Fibroblast of peridontal ligament (primary cell): Measurements from ENCODE around the gene TRIM9.

Experiments used
- DNase-seq: peaks from one replicate; pipeline ENCODE4 v3.0.0-alpha.2; 2010; ENCODE audit errors: extremely low read depth

The TRIM9 gene

DNA sequence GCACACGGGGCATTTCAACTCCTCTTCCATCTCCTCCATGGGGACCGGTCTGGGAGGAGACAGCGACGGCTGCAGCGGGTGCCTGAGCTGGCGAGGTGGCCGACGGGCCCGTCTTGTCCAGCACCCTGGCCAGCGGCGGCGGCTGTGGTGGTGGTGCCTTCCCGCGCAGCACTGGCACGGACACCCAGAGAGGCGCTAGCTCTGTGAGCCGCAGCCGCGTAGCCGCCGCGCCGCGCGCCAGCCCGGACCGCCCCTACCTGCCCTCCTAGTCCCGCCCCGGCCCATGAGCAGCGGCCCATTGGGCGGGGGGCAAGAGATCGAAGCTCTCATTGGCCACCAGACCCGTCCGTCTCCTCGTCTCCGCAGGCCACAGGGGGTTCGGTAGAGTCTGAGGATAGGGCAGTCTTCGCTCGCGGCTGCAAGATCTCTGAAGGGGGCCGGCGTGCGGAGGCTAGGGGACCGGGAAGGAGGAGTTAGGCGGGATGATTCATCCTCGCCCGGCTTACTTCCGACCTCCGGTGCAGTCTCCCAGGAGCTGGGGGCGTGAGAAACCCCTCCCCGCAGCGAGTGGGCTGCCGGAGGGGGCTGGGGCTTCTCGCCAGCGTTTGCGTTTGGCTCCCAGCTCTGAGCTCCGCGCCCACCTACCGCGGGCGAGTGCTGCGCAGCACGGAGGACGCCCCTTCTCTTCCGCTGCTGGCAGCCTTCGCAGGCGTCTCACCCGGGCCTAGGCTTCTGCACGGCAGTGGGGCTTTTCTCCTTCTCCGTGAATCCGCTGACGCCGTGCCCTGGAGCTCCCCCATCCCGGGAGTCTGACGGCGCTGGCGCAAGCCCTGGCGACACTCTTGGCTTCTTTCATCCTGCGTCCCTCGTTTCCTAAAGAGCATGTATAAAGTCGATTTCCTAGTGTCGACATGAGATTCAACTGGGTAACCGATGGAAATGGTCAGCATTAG lies at the start of gene TRIM9:
TRIM9 (minus strand) TSS at position 205 of the 953 bp plus-strand sequence; CDS start at position 39, 166 bp downstream.
- peak; percentile 75 for DNase-seq

DNA sequence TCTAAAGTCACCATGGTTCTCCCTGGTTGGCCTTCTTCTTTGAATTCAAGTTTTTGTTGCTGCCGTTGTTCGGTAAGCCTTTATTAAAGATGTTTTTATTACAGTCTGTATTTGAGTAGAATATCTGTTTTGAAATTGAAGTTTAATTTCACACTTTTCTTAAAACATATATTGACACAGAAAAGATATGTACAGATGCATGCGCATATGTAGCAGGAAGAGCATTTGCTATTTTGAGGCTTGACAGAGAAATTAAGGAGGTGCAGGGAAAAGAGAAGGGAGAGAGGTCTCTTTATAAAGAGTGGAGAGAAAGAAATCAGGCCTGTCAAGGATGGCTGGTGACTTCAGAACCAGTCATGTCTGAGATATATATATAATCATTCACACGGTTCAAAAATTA lies 46.0 kb upstream of the TRIM9 start:
- DNase-seq: no peak

DNA sequence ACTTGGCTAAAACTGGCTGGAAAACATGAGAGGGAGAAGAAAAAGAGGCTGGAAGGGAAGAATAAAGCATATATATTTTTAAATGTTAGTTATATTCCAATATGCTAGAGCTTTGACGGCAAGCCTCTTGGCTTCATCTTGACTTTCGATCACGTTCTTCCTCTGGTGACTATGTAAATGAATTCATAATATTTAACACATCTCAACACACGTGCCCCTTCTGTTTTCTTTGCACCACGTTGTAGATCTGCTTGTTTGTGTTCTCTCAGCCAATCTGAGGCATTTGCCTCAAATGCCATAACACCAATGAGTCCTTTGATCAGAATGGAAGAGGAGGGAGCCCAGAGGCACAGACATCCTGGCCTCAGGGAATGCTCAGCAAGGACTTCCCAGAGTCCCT lies 45.4 kb upstream of the TRIM9 start:
- no peak for DNase-seq

DNA sequence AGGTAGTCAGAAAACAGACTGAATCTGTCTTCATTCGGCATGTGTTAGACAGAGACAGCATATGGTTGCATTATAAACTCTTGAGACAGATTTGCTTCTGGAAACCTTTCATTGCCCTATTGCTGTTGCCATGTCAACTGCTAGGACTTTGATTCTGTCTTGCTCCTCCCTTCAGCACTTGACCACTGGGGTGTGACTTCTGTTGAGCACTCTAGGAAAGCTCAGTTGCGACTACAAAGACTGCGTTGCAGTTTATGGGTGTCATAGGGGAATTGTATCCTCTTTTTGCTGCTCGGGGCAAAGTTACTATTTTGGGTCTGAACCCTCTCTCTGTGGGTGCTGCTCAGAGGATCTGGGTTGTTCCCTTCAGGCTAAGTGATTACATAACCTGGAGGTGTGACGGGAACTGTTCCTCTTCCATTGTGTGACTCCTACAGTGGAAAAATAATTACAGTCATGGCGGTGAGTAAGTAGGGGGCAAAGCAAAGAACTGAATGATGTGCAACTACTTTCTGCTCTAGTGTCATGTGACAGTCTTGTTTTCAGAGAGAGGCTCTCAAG lies 44.3 kb upstream of the TRIM9 start:
- DNase-seq: no peak

DNA sequence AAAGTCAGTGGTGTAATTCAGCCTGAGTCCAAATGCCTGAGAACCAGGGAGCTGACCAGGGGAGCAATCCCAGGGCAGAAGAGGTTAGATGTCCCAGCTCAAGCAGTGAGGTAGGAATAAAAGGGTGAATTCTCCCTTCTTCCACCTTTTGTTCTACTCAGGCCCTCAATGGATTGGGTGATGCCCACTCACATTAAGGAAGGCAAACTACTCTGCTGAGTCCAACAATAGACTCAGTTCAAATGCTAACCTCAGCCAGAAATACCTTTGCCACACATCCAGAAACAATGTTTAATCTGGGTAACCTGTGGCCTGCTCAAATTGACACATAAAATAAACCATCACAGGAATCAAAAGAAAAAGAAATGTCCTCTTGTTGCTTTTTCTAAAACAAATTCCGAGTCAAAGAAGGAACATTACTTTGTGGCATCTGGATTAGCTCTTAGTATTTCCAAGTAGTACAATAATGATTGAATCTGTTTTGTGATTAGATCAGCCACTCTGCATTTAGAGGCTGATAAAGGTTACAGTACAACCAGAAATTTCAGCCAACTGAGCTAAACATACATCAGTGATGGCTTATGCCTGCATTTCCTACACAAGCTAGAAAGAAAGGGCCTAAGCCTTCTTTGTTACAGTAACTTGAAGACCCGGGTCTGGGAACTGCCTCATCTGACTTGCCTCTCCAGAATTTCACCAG lies 43.6 kb upstream of the TRIM9 start:
- DNase-seq: no peak

DNA sequence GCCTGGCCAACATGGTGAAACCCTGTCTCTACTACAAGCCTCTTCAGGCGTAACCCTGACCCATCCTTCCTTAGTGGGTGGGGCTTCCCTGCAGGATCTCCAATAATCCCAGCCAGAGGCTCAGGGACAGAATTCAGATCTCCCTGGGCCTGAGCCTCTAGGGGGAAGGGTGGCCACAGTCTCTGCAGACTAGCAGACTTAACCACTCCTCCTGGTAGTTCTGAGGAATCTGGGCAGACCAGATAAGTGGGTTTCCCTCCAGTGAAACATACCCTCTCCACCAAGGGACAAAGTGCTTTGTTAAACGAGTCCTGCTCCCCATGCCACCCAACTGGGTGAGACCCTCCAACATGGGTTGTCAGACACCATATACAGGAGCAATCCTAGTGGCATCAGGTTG lies 36.6 kb upstream of the TRIM9 start:
- no peak for DNase-seq

DNA sequence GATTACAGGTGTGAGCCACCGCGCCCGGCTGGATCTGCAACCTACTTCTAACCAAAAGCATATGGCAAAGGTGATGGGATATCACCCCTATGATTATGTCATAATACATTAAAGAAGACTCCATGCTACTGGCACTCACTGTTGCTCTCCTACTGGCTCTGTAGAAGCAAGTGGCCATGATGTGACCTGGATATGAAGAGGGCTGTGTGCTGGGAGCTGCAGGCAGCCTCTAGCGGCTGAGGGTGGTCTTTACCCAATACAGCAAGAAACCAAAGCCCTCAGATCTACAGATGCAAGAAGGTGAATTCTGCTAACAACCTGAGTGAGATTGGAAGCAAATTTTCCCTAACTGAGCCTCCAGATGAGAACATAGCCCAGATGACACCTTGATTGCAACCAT lies 34.2 kb upstream of the TRIM9 start:
- DNase-seq: no peak

DNA sequence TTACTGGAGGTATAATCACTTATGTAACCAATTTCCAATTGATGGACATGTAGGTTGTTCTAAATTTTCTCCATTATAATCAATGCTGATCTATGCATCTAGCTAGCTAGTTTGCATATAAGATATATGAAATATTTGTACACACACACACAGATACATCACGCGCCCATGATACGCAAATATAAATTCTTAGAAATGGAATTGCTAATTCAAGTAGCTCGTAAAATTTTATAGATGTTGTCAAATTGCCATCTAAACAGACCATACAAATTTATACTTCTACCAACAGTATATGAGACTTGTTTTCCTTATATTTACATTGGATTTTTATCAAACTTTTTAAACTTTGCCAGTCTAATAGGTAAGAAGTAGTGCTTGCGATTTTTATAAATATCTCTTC lies 29.1 kb upstream of the TRIM9 start:
- DNase-seq: no peak

DNA sequence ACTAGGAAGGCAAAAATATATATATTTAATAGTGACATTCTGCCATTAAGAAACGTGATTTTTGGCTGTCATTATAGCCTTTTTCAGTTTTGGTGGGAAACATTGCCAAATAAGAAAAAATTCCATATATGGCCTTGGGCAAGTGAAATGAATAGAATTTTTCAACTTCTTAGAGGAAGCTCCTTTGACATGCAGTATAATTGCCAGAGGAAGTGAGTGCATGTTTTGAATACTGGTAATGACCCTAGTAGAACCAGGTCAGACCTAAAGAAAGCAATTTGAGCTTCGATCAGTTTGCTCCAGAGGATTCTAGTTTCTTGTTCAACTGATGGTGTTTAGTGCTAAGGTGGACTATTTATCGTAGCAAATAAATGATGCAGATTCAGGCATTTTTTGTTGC lies 26.2 kb upstream of the TRIM9 start:
- no peak for DNase-seq

DNA sequence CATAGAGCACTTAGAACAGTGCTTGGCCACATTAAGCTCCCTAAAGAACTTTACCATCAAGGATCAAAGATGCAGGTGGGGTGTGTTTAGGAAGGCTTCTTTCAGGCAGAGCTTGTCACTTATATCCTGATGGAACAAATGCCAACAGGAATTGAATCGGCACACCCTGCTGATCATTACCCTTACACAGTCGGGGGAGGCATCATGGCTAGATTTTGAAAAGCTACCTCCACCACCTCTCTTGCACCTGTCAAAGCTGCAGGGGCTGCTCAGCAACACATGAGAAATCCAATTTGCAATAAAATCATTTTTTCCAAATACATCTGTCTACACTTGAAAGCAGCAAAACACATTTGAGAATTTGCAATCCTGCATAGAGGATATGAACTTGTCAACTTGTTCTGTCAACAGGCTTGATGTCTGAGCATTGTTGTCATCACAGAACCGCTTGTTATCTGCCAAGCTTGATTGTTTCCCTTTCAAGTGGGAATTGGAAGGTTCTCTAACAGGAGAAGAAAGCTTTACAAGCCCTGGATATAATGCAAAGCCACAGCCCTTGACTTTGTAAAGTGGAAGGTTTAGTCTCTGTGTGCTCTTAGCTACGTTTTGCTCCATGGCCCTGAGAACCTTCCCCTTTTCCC lies 24.6 kb upstream of the TRIM9 start:
- DNase-seq: no peak

DNA sequence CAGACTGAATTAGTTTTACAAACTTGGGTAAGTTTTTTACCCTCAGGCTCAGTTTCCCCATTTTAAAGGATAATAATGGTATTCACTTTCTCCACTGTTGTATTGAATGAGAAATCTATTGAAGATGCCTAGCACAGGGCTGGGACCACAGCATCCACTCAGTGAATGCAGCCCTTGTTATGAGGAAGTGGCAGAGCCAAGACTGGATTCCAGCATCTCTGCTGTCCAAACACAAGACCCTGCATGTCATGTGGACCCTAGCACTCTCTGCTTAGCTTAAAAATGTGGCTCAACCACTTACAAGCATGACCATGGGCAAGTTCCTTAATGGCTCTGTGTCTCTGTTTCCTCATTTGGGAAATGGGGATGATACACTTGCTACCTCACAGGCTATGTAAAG lies 24.1 kb upstream of the TRIM9 start:
- DNase-seq: no peak

DNA sequence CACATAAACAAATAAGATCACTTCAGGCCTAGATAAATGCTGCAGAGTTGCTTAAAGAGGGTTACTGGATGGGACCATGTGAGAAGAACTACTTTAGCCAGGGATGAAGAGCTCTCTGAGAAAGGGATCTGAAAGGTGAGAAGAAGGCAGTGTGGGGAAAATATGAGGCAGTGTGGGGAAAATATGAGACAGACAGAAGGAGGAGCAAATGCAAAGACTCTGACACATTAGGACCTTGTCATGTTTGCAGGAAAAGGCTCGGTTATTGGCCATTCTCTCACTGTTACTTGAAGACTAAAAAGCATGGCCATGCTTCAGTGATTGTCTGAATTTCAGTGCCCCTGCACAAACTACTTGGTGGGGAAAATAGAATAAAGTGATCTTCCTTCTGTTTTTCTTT lies 22.7 kb upstream of the TRIM9 start:
- no peak for DNase-seq

DNA sequence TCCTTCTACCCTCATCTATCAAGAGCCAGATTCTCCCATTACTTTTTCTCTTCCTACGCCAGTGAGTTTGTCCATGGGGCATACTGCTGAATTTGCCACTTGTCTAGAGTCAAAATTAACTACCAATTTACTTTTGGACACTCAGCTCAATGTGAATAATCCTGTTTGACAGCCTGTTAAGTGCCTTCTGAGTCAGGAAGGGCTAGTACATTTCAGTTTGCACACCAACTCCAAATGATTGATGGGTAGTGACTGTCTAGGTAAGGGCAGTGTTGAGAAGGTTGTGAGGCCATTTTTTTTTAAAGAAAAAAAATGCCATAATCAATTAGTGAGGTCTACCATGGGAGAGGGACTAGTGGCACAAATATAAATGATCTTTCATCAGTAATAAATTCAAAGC lies 21.8 kb upstream of the TRIM9 start:
- DNase-seq: no peak

DNA sequence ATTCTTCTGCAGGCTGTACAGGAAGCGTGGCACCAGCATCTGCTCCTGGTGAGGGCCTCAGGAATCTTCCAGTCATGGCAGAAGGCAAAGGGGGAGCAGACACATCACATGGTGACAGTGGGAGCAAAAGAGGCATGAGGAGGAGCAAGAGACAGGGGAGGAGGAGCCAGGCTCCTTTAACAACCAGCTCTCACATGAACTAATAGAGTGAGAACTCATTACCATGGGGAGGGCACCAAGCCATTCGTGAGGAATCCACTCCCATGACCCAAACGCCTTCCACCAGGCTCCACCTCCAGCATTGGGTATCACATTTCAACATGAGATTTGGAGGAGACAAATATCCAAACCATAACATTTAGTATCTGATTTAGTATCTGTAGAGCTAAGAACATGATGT lies 14.7 kb upstream of the TRIM9 start:
- no peak for DNase-seq

DNA sequence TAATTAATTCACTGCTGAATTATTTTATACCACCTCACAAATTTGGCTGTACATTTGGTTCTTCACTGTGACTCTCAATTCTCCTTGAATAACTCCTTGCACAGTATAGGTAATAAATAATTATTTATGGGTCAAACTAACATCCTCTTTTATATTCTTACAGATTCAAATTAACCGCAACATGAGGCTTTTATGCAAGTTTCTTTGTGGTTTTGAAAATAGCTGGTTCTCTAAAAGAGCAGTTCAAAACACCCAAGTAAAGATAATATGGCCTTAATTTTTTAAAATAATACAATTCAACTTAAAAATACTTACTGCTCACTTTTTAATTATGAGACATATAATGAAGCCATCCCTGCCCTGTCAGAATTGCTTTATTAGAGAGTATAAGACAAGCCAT lies 12.9 kb upstream of the TRIM9 start:
- no peak for DNase-seq

DNA sequence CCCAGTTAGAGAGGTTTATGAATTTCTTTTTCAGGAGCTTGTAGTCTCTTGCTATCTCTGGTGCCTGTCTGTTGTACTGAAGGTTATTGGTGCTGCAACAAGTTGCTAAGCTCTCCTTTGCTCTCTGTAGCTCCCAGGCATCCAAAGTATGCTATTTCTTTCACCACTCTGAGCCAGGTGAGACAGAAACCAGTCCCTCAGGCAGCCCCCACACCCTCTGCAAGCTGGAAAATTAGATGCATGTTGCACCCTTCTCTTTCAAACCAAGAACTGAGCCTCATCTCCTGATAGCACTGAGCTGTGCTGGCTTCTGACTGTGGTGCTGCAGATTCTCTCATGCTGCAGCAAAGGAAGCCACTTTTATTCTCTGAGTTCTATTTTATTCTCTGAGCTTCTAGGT lies 9.6 kb upstream of the TRIM9 start:
- DNase-seq: no peak

DNA sequence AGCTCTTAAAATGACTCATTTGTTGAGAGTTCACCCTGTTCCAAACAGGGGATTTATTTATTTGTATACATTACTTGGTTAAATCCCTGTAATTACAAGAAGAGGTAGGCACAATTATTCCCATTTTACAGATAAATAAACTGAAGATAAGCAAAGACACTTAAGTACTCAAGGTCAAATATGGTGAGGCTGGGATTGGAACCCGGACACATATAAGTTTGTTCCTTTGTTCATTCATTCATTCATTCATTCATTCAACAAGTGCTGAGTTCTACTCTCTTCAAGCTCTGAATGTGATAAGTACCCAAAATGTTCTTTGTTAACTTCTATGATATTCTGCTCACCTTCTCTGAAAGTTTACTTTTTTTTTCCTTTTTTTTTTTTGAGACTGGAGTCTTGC lies 2.4 kb upstream of the TRIM9 start:
- DNase-seq: no peak

DNA sequence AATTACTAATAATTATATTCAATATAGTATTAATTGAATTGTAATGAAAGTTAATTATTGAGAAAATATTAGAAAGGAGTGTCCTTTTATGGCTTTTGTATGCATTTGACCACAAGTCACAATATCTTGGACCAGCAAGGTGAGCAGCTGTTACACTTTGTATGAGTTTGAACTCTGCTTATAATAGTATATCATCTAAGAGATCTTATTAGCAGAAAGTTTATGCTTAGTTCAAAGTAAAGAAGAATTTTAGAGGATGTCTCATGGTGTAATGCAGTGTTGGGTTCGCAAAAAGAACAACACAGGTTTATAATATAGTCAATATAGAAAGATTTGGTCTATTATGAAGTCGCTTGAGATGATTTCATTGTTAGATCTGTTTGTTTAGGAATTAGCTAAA lies 2.0 kb upstream of the TRIM9 start:
- no peak for DNase-seq

DNA sequence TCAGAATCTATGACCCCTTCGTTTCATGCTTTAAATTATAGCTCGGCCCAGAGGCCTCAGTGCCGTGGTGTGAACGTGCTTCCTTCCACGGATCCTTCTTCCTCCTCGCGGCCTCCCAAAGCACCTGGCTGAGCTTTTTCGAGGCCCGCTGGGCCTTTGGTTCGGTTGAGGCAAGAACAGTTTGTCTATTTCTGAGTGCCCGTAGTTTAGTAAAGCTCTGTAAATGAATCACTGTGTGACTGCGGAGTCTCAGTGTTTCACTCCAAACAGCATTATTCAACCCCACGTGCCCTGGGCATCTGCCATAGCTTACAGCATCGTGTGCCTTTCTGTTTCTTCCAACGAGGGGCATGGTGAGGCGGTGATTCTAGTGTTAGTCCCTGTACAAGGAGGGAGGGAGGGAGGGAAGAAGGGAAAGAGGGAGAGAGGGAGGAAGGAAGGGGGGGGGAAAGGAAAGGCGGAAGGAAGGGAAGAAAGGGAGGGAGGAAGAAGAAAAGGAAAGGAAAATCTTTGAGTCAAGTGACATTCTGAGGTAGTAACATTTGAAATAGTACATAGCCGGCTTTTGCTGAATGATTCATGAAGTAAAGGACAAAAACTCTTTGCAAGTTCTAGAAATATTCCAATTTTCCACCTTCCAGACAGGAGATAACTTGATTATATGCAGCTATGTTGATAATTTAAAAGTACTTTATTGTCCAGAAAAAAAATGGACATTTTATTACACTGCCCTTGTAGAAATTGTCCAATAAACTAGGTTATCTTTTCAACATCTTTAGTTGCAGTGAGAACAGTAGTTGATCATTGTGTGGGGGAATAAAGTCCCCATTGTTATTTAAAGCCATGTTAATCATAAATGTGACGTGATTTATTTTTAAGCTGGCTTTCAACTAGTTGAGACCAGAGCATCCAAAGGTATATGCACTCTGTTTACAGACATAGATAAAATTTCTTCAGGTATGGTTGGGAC lies 1.2 kb upstream of the TRIM9 start:
- DNase-seq: peak; percentile 49

DNA sequence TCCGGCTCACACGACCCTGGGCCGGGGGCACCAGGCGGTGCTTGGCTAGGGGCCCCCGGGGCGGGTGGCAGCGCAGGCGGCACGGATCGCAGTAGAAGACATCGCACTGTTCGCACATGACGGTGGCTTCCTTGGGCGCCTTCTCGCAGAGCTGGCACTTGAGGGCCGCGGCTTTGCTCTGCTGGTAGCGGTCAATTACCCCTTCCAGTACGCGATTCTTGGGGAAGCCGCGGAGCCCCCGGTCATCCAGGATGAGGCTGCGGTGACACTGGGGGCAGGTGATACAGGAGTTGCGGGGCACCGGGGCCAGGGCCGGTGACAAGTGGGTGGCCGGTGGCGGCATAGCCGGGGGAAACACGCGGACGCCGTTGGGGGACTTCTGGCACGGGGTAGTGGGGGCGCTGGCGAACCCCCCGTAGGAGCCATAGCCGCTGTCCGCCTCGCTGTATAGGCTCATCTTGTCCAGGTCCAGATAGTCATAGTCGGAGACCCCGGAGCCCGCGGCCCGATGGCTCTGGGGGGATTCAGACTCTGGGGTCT lies 553 bp downstream of the TRIM9 start:
- DNase-seq: no peak
